ENCODE measurements around the gene NLRC5.
A peak's percentile ranks its signal among the peaks of the same experiment; 100 is the strongest.

NLRC5 gene, protein sequence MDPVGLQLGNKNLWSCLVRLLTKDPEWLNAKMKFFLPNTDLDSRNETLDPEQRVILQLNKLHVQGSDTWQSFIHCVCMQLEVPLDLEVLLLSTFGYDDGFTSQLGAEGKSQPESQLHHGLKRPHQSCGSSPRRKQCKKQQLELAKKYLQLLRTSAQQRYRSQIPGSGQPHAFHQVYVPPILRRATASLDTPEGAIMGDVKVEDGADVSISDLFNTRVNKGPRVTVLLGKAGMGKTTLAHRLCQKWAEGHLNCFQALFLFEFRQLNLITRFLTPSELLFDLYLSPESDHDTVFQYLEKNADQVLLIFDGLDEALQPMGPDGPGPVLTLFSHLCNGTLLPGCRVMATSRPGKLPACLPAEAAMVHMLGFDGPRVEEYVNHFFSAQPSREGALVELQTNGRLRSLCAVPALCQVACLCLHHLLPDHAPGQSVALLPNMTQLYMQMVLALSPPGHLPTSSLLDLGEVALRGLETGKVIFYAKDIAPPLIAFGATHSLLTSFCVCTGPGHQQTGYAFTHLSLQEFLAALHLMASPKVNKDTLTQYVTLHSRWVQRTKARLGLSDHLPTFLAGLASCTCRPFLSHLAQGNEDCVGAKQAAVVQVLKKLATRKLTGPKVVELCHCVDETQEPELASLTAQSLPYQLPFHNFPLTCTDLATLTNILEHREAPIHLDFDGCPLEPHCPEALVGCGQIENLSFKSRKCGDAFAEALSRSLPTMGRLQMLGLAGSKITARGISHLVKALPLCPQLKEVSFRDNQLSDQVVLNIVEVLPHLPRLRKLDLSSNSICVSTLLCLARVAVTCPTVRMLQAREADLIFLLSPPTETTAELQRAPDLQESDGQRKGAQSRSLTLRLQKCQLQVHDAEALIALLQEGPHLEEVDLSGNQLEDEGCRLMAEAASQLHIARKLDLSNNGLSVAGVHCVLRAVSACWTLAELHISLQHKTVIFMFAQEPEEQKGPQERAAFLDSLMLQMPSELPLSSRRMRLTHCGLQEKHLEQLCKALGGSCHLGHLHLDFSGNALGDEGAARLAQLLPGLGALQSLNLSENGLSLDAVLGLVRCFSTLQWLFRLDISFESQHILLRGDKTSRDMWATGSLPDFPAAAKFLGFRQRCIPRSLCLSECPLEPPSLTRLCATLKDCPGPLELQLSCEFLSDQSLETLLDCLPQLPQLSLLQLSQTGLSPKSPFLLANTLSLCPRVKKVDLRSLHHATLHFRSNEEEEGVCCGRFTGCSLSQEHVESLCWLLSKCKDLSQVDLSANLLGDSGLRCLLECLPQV (N-terminal part only)

DNA sequence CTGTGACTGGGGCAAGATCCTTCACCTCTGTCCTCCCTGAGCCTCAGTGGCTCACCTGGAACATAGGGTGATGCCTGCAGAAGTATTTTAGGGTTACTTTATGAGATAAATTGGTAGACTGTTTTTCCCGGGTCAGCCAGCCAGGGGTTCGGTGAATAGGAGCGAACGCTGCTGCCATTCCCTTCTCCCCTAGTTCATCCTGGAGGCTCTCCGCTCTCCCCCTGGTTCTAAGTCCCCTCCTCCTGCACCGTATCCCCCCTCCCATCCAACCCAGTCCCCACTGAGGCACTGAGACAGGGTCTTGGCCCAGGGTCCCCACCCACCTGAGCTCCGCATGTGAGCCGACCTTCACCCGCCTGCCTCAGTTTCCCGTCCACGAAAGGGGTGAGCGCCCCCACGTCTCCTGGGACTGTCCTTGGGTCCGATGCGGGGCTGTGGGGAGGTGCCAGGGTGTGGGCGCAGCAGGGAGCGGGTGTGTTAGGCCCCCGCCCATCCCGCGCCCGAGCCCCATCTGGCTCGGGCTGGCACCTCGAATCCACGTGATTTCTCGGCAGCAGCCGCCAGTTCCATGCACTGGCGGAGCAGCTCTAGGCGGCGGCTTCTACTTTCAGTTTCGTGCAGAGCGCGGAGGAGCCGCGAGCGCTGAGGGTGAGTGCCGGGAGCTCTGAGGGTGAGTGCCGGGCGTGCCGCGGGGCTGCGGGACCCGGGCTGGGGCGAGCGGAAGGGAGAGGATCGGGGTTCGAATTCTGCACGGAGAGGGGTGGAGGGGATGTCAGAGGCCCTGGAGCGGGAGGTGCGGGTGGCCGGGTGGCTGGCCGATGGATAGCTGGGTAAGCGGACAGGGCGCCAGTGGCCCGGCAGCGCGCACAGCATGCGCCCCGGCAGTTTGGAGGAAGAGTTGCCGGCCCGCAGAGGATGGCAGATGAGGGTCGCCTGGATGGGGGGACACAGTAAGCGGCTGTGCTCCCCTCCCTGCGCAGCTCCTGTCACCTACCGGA is at the start of gene NLRC5:
Gene NLRC5 (plus strand): TSS at position 610 of the 998 bp plus-strand sequence. CDS start 31,156 bp downstream, outside the sequence.
- TF ChIP-seq, protein P1, sequence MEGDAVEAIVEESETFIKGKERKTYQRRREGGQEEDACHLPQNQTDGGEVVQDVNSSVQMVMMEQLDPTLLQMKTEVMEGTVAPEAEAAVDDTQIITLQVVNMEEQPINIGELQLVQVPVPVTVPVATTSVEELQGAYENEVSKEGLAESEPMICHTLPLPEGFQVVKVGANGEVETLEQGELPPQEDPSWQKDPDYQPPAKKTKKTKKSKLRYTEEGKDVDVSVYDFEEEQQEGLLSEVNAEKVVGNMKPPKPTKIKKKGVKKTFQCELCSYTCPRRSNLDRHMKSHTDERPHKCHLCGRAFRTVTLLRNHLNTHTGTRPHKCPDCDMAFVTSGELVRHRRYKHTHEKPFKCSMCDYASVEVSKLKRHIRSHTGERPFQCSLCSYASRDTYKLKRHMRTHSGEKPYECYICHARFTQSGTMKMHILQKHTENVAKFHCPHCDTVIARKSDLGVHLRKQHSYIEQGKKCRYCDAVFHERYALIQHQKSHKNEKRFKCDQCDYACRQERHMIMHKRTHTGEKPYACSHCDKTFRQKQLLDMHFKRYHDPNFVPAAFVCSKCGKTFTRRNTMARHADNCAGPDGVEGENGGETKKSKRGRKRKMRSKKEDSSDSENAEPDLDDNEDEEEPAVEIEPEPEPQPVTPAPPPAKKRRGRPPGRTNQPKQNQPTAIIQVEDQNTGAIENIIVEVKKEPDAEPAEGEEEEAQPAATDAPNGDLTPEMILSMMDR (IDR thresholded peaks at IDR 0.05; ENCODE audit: low read depth, low read length), result no peak
- TF ChIP-seq, protein P2, sequence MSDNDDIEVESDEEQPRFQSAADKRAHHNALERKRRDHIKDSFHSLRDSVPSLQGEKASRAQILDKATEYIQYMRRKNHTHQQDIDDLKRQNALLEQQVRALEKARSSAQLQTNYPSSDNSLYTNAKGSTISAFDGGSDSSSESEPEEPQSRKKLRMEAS (IDR thresholded peaks at IDR 0.05; ENCODE audit: low read depth, low read length), result peak; percentile 89
- TF ChIP-seq POLR2A (IDR thresholded peaks at IDR 0.05; ENCODE audit: extremely low read depth, insufficient read length) (peak; percentile 62), MYC (IDR thresholded peaks at IDR 0.05; ENCODE audit: low read depth, low read length) (peak; percentile 52; the same call in 1 of the 2 replicates)
- peak; percentile 90 for DNase-seq (ENCODE audit: low read depth)
- H3K4me3 ChIP-seq (ENCODE audit: low read depth, low read length), result peak within 1 kb of the TSS; percentile 93

DNA sequence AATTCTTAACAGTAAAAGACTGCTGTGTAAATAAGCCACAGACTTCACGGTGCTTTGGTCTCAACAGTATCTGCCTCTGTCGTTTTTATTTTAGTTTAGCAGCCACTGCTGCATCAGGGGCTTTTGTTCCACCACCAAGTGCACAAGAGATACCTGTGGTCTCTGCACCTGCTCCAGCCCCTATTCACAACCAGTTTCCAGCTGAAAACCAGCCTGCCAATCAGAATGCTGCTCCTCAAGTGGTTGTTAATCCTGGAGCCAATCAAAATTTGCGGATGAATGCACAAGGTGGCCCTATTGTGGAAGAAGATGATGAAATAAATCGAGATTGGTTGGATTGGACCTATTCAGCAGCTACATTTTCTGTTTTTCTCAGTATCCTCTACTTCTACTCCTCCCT is 49.6 kb upstream of the NLRC5 start:
- TF ChIP-seq MYC (IDR thresholded peaks at IDR 0.05; ENCODE audit: low read depth, low read length), result no peak
- no peak for TF ChIP-seq POLR2A (IDR thresholded peaks at IDR 0.05; ENCODE audit: extremely low read depth, insufficient read length)
- TF ChIP-seq, protein P2 (IDR thresholded peaks at IDR 0.05; ENCODE audit: low read depth, low read length), result no peak
- TF ChIP-seq, protein P1 (IDR thresholded peaks at IDR 0.05; ENCODE audit: low read depth, low read length), result no peak
- no peak overlapping the region for H3K4me3 ChIP-seq (ENCODE audit: low read depth, low read length)
- DNase-seq (ENCODE audit: low read depth), result no peak

DNA sequence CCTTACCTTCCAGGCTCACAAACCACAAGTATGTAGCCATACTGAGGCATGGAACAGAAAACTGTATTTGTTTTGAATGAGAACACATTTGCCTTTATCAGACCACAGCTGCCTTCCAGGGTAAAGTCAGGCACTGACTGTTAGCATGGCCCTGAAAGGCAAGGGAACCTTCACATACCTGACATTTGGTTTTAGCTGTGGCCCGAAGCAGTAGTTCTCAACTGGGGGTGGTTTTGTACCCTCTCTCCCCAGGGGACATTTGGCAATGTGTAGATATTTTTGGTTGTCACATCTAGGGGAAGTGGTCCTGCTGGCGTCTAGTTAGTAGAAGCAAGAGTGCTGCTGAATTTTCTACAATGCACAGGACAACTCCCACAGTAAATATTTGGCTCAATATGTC is 48.3 kb upstream of the NLRC5 start:
- no peak for TF ChIP-seq MYC (IDR thresholded peaks at IDR 0.05; ENCODE audit: low read depth, low read length)
- TF ChIP-seq POLR2A (IDR thresholded peaks at IDR 0.05; ENCODE audit: extremely low read depth, insufficient read length), result no peak
- TF ChIP-seq, protein P1 (IDR thresholded peaks at IDR 0.05; ENCODE audit: low read depth, low read length), result no peak
- TF ChIP-seq, protein P2 (IDR thresholded peaks at IDR 0.05; ENCODE audit: low read depth, low read length), result no peak

DNA sequence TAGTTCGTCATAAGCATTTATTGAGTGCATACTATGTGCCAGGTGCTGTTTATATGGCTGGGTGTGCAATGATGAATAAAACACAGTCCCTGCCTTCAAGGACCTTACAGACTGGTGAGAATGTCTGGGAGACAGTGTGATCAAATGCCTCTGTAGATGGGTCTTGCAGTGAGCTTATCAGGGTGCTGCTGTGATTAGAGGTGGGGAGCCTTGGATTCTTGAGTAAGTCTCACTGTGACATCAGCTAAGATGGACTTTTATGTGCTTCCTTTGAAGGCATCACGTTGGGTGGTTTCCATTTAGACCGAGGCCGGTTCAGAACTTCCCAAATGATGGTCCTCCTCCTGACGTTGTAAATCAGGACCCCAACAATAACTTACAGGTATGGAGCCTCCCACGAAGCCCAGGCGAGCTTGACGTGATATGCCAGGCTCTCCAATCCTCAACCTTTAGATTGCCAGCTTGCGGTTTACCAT is 47.5 kb upstream of the NLRC5 start:
- DNase-seq (ENCODE audit: low read depth), result no peak
- no peak overlapping the region for H3K4me3 ChIP-seq (ENCODE audit: low read depth, low read length)
- no peak for TF ChIP-seq MYC (IDR thresholded peaks at IDR 0.05; ENCODE audit: low read depth, low read length)
- TF ChIP-seq, protein P2 (IDR thresholded peaks at IDR 0.05; ENCODE audit: low read depth, low read length), result no peak
- no peak for TF ChIP-seq POLR2A (IDR thresholded peaks at IDR 0.05; ENCODE audit: extremely low read depth, insufficient read length)
- TF ChIP-seq, protein P1 (IDR thresholded peaks at IDR 0.05; ENCODE audit: low read depth, low read length), result no peak

More for the DNA sequence above, 48.3 kb upstream of the NLRC5 start:
- peak; percentile 88 for DNase-seq (ENCODE audit: low read depth)
- H3K4me3 ChIP-seq (ENCODE audit: low read depth, low read length), result no peak overlapping the region

Measured in NB4 (cell line).